HG02798 (cell line): ENCODE data around the gene N4BP3.
"Not testable (repeated sequence)": the region's sequence is repeated elsewhere in the genome, so short reads cannot be mapped to it uniquely, and the experiment has no call there.

Experiments used
- ATAC-seq: cut with Tn5 transposase; IDR thresholded peaks from one replicate; pipeline ENCODE4 v1.9.1; 2021; ENCODE audit warnings: mild to moderate bottlenecking; ENCODE audit not compliant: unreplicated experiment, poor library complexity

The N4BP3 gene

DNA sequence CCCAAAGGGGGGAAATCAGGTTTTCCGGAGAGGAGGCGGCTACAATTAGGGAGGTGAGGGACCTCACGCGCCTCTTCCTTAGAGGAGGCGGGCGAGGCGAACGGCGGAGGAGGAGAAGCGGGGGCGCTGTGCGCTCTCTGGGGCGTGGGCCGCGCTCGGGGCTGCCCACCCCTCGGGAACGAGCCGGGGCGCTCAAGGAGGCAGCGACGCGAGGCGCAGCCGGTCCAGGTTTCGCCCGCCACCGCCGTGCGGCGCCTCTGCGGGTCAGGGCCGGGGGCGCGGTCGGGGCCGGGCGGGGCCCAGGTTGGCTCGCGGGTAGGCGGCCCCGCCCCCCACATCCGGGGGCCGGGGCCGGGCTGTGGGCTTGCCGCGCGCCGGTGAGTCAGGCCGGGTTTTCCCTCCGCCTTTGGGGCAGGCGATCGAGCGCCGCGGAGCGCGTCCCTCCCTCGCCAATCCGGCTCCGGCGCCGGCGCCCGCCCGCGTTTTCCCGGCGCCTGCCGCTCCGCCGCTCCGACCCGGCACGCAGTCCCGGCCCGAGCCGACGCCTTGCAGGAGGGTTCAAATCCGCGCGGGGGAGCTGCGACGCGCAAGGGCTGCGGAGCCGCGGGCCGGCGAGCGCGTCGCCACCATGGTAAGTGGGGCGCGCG is at the start of gene N4BP3:
TSS of gene N4BP3 (plus strand) at position 392 of the 647 bp plus-strand sequence. CDS start 6,052 bp downstream, outside the sequence.
- peak; percentile 73 for ATAC-seq

DNA sequence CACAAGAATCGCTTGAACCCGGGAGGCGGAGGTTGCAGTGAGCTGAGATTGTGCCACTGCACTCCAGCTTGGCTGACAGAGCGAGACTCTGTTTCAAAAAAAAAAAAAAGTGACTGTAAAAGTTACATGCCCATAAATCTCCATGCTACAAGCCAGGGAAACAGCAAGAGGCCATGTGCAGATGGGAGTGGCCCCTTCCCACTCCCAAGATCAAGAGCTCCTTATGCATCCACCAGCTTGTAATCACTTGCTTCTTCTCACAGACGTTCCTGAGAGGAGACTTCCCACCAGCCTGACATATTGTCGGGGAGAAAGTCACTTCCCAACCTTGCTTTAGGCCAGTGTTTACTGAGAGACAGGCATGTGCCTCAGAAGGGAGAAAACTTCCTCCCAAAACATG is 45.6 kb upstream of the N4BP3 start:
- no peak for ATAC-seq

- no peak for ATAC-seq
Observed at GRCh38 chr5:178068293-178068692, 45.0 kb upstream of the N4BP3 start.

GRCh38 chr5:178069909-178070308 is 43.4 kb upstream of the N4BP3 start:
- ATAC-seq, result no peak

DNA sequence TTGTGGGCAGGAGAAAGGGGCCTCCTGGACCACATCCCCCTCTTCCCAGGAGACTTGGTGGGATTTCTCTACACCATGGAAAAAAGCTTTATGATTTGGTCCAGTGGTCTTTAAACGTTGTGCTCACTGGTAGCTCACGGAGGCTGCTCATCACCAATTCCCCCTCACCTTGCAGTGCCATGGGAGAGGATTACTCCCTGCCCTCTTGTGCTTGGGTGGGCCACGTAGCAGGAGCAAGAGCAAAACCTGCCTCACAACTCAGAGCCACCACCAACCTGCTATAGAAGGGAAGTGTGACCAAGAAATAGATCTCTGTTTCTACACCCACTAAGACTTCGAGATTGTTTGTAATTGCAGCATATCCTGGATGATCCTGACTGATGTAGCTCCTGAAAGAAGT is 42.2 kb upstream of the N4BP3 start:
- no peak for ATAC-seq

DNA sequence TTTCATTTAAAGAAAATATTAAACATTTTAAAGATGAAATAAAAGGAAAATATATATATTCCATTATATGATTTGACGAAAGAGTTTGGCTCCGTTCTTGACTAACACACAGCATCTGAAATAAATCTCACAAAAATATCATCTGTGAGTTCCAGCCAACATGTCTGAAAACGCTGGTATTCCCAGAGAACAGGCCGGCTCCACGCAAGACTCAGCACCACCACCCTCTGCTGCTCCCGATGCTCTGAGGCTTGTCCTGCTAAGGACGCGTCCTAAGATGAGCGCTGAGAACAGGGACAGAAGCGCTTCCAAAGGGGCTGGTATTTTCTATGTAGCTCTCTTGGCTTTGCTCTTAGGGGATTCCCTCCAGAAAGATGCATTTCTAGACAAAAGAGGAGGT is 40.6 kb upstream of the N4BP3 start:
- ATAC-seq, result no peak

DNA sequence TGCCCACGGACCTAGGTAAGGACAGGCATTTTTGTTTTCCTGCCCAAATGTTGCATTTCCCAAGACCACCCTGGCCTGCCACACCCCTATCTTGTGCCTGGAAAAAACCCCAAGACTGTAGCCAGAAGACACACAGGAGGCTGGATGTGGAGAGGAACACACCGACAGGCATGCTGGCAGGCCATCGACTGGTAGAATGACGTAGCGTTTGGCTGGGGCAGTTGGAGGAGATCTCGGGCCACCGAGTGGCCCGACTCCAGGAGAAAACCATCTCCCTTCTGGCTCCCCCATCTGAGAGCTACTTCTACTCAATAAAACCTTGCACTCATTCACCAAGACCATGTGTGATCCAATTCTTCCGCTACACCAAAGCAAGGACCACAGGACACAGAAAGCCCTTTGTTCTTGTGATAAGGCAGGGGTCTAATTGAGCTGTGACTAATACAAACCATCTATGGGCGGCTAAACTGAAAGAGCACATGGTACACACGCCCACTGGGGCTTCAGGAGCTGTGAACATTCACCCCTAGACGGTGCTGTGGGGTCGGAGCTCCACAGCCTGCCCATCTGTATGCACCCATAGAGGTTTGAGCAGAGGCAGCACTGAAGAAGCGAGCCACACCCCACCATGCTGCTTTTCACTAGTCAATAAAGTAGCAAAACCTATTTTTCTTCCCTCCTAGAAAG is 38.9 kb upstream of the N4BP3 start:
- ATAC-seq, result no peak

DNA sequence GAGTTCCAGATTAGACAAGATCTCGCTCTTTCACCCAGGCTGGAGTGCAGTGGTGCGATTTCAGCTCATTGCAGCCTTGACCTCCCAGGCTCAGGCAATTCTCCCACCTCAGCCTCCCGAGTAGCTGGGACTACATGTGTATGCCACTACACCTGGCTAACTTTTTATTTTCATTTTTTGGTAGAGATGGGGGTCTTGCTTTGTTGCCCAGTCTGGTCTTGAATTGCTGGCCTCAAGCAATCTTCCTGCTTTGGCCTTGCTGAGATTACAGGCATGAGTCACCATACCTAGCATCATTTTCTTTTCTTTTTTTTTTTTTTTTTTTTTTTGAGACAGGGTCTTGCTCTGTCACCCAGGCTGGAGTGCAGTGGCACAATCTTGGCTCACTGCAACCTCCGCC is 36.4 kb upstream of the N4BP3 start:
- ATAC-seq, result not testable (repeated sequence)

DNA sequence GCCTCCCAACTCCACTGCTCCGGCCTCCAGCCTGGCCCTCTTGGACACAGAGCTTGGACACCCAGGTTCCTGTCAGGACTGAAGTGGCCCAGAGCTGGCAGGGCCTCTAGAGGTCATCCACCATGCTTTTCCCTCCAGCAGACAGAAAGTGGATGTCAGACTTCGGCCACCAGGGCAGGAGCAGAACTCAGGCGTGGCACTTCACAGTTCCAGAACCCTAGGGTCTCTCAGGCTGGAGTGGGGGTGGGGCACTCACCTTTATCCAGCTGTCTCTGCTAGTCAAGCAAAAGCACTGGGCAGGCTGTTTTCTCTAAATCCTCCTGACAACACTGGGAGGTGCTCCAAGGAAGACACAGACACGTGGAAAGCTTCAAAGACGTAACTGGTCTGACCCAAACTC is 35.6 kb upstream of the N4BP3 start:
- ATAC-seq, result no peak

GRCh38 chr5:178078197-178079010 is 34.9 kb upstream of the N4BP3 start:
- ATAC-seq, result no peak

DNA sequence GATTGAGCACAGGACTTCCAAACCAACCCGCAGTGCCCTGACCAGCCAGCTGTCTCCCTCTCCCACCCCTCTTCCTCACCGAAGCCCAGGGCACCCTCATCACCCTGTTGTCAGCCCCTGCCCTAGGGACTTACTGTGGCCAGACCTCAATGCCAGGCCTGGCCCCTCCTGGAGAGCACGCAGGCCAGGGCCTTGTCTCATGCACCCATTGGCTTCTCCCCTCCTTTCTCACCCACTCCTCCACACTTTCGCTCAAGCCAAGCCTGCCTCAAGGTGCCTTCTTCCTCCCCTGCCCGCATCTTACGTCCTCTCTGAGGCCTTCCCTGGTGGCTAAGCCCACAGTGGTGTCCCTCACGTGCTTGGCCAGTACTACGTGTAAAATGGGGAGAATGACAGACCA is 33.3 kb upstream of the N4BP3 start:
- ATAC-seq, result no peak

GRCh38 chr5:178080618-178081410 is 32.5 kb upstream of the N4BP3 start:
- no peak for ATAC-seq

- no peak for ATAC-seq
Observed at GRCh38 chr5:178081571-178082243, 31.6 kb upstream of the N4BP3 start.

DNA sequence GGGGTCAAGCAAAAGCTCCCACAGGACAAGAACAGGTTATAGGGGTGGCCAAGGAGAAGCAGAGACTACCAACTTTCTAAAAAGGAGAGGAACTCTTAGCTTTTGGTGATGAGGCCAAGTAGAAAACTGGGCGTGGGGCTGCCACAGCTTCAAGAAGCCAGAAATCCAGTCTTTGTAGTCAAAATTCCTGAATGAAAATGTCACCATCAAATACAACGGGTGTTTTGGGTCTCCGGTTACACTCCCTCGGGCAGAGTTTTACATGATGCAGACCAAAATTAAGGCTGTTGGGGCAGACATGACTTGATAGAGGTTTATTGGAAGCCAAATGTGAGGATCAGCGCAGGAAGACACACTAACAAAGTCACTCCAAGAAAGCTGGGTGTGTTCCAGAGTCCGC is 29.4 kb upstream of the N4BP3 start:
- no peak for ATAC-seq

GRCh38 chr5:178085316-178085715 is 28.0 kb upstream of the N4BP3 start:
- no peak for ATAC-seq

- ATAC-seq, result no peak
Observed at GRCh38 chr5:178086266-178086665, 27.1 kb upstream of the N4BP3 start.

- not testable (repeated sequence) for ATAC-seq
Observed at GRCh38 chr5:178087199-178087598, 26.1 kb upstream of the N4BP3 start.

GRCh38 chr5:178090856-178091255 is 22.5 kb upstream of the N4BP3 start:
- ATAC-seq, result no peak

DNA sequence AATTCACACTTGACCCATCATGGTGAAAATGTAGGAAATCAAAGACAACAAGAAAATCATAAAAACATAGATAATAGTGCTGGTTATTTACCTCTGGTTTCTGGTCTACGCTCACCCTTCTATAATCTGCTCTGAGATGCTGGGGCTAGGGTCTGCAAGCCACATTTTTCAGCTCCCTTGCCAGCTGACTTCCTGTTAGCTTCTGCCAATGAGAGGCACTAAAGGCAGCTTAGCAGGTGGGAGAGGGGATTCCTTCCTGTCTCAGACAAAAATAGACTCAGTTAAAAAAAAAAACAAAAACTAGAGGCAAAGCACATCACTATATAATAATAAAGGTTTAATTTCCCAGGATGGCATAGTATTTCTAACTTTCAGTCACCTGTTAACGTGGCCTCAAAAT is 20.2 kb upstream of the N4BP3 start:
- ATAC-seq, result no peak

DNA sequence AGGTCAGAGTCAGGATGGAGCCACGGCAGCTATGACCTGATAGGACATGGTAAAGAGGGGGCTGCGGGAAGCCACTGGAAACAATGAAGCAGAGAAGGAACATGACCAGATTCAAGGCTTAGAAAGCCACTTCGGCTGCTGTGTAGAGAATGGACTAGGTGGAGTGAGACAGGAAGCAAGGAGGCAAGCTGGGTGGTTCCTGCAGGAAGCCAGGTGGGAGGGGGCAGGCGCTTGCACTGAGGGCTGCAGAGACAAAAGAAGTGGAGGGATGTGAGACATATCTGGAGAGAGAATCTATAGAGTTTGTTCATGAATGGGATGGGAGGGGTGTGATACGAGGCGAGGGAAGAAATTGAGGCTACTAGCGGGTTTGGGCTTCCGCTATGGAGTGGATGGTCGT is 19.0 kb upstream of the N4BP3 start:
- ATAC-seq, result no peak
